Esophagus squamous epithelium (tissue), 5 donors: ENCODE data around the gene ADORA2A. TPM values are rescaled to one million over a fixed set of nuclear protein-coding genes. Genes with fewer than 3 reads are reported as not detected.

Experiments
- DNase-seq: peaks from one replicate; lab custom pipeline; 2025; lab: John Stamatoyannopoulos, UW
- H3K27ac ChIP-seq, 4 donors: fragments of 200-600 bp; sonication (generic); one replicate each; pipeline ENCODE4 v1.5.1; 2016 to 2019; ENCODE audit warnings: mild to moderate bottlenecking in 1 of 4
- H3K27me3 ChIP-seq, 4 donors: fragments of 200-600 bp; sonication (generic); 1 replicate in 3 of 4; 2 replicates in 1 of 4; pipeline versions ENCODE4 v1.5.1 to v1.6.0; 2017 to 2021; ENCODE audit warnings: antibody characterized with exemption in 1 of 4
- H3K36me3 ChIP-seq, 3 donors: fragments of 200-600 bp; sonication (generic); one replicate each; pipeline ENCODE4 v1.5.1; 2016 to 2019
- H3K4me1 ChIP-seq, 3 donors: fragments of 200-600 bp; sonication (generic); one replicate each; pipeline ENCODE4 v1.5.1; 2017 to 2019
- H3K4me3 ChIP-seq, 4 donors: fragments of 200-600 bp; sonication (generic); 1 replicate in 3 of 4; 2 replicates in 1 of 4; pipeline ENCODE4 v1.5.1; 2016 to 2019; ENCODE audit warnings: mild to moderate bottlenecking in 2 of 4, moderate library complexity in 1 of 4
- H3K9me3 ChIP-seq, 3 donors: fragments of 200-600 bp; sonication (generic); one replicate each; pipeline ENCODE4 v1.5.1; 2016 to 2019
- CTCF ChIP-seq, 6 experiments: fragments of 450-650 bp in 4 of 6; fragments of 200-600 bp in 2 of 6; sonication (generic) in 2 of 6; IDR thresholded peaks; one replicate each; pipeline ENCODE4 v1.5.1; 2016 to 2019; ENCODE audit warnings: antibody characterized with exemption in 6 of 6, mild to moderate bottlenecking in 4 of 6, moderate library complexity in 4 of 6
- POLR2A ChIP-seq, 4 donors: fragments of 450-650 bp; IDR thresholded peaks; one replicate each; pipeline ENCODE4 v1.6.1; 2017; ENCODE audit warnings: antibody characterized with exemption in 4 of 4, mild to moderate bottlenecking in 4 of 4, moderate library complexity in 3 of 4
- WGBS, 2 donors: methylation state at CpG; one replicate each; pipeline ENCODE4 v1.1.5; 2018; 5-methylcytosine and 5-hydroxymethylcytosine counted together
- intact Hi-C: fragments of 100-400 bp; cut with DNase I; formaldehyde crosslinking; loops from one replicate; pipeline ENCODE4 v1.15.0; 2022
- total RNA-seq, 4 donors: library from RNA; depleted of rRNA; stranded (reverse); fragments of >200 nt; gene quantifications; one replicate each; pipeline ENCODE4 v1.1.0, GENCODE V29; 2016
- donor health status: DM: yes; HTN: yes; CAD: no.

Gene ADORA2A
- total RNA-seq, 4 donors from 2014 or later, result 1.0 to 4.0 (median 2.4) TPM

- 80% methylated on average over 3 of the region's 4 CpGs; no CpG with 5 or more reads in 1 of the 2 donors for WGBS, 2 donors
Observed at GRCh38 chr22:24437091-24437490, 9.7 kb downstream of the ADORA2A start.

DNA sequence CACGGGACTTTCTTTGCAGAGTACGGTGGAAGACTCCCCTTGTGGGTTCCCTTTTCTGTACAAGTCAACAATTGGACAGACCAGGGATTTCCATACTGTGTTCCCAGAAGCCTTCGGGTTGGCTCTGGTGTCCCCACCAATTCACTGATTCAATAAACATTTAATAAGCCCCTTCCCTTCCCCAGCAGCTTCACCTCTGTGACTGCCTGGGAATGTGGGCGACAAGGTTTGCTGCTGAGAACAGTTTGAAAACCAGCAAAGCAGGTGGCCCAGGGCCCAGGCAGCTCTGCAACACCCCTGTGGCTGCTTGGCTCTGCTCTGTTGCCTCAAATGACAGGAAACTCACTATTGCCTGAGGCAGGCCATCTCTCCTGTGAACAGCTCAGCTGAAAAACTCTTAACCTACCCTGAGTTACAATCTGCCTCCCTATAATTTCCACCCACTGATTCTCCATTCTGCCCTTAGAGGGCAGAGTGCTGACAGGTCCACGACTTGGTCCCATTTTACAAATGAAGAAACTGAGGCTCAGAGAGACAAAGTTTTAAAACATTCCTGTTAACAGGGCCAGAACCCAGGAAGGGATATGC lies 10.4 kb downstream of the ADORA2A start:
- WGBS, 2 donors, result 76% methylated on average over 4 to 5 of the region's 5 CpGs
- intact Hi-C loops, result no loop called here
- no peak overlapping the region for H3K4me3 ChIP-seq
- TF ChIP-seq POLR2A (IDR thresholded peaks at IDR 0.05), result no peak
- peak in 1 of 6 experiments; percentile 8 for TF ChIP-seq CTCF (IDR thresholded peaks at IDR 0.05)
- DNase-seq, result no peak
- H3K9me3 ChIP-seq, result no peaks in the 10 kb centered on the region
- peaks cover 0 to 9% (median 0%) of the 10 kb centered on the region in 3 donors for H3K36me3 ChIP-seq
- peaks cover 12 to 40% (median 24%) of the 10 kb centered on the region in 3 donors for H3K4me1 ChIP-seq
- H3K27ac ChIP-seq, result no peak overlapping the region
- H3K27me3 ChIP-seq, result no peaks in the 10 kb centered on the region

More at GRCh38 chr22:24437091-24437490, 9.7 kb downstream of the ADORA2A start:
- intact Hi-C loops, result no loop called here
- peaks cover 0 to 9% (median 0%) of the 10 kb centered on the region in 3 donors for H3K36me3 ChIP-seq
- TF ChIP-seq POLR2A (IDR thresholded peaks at IDR 0.05), result no peak
- TF ChIP-seq CTCF (IDR thresholded peaks at IDR 0.05), result no peak
- no peaks in the 10 kb centered on the region for H3K9me3 ChIP-seq
- DNase-seq, result no peak
- no peak overlapping the region for H3K27ac ChIP-seq
- no peaks in the 10 kb centered on the region for H3K27me3 ChIP-seq
- H3K4me1 ChIP-seq, result peaks cover 20 to 48% (median 31%) of the 10 kb centered on the region in 3 donors
- no peak overlapping the region for H3K4me3 ChIP-seq

DNA sequence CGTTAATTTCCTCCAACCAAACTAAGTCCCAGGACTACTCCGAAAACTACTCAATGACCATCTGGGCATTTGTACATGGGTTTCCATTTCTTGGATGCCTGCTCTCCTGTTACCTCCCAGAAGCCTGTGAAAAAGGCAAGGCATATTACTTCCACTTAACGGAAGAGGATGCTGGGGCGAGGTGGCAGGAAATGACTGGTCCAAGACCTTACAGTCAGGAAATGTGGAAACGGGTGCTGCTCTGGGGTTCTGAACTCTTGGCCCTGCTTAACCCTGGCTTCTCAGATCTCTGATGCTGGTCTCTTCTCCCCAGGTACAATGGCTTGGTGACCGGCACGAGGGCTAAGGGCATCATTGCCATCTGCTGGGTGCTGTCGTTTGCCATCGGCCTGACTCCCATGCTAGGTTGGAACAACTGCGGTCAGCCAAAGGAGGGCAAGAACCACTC lies 12.9 kb downstream of the ADORA2A start:
- H3K27ac ChIP-seq, result no peak overlapping the region
- no peaks in the 10 kb centered on the region for H3K9me3 ChIP-seq
- peaks cover 0 to 16% (median 0%) of the 10 kb centered on the region in 3 donors for H3K4me1 ChIP-seq
- no peak overlapping the region for H3K4me3 ChIP-seq
- no peak for TF ChIP-seq CTCF (IDR thresholded peaks at IDR 0.05)
- no peak for TF ChIP-seq POLR2A (IDR thresholded peaks at IDR 0.05)
- WGBS, 2 donors, result 68 to 82% methylated on average over 4 to 5 of the region's 10 CpGs
- intact Hi-C loops, result no loop called here
- no peaks in the 10 kb centered on the region for H3K27me3 ChIP-seq
- H3K36me3 ChIP-seq, result peaks cover 0 to 9% (median 0%) of the 10 kb centered on the region in 3 donors
- DNase-seq, result no peak

GRCh38 chr22:24440718-24441405 lies 13.5 kb downstream of the ADORA2A start:
- Histone ChIP-seq H3K4me3 (no peak overlapping the region), H3K27ac (no peak overlapping the region), H3K4me1 (peaks cover 0 to 10% (median 0%) of the 10 kb centered on the region in 3 donors), H3K9me3 (no peaks in the 10 kb centered on the region), H3K27me3 (no peaks in the 10 kb centered on the region), H3K36me3 (peaks cover 0 to 9% (median 0%) of the 10 kb centered on the region in 3 donors)
- no peak for DNase-seq
- WGBS, 2 donors, result 73 to 83% methylated on average over 7 to 19 of the region's 30 CpGs
- no peak for TF ChIP-seq CTCF (IDR thresholded peaks at IDR 0.05)
- no peak for TF ChIP-seq POLR2A (IDR thresholded peaks at IDR 0.05)
- intact Hi-C loops, result no loop called here
